Central memory CD8-positive, alpha-beta T cell (primary cell): ENCODE results near the gene MUSK.

Experiments
- ATAC-seq: fragments of 150-1000 bp; cut with Tn5 transposase; replicated peaks from 2 replicates; pipeline ENCODE4 v1.10.0; 2022; ENCODE audit warnings: mild to moderate bottlenecking, moderate FRiP score, moderate number of reproducible peaks; ENCODE audit not compliant: poor library complexity, severe bottlenecking; ENCODE audit errors: extremely low read depth
- DNase-seq, 2 donors: peaks; one replicate each; pipeline ENCODE4 v3.0.0; 2021; ENCODE audit warnings: low spot score in 2 of 2
- H3K27ac Mint-ChIP-seq: one replicate; pipeline ENCODE4 v1.8.0; 2022; ENCODE audit warnings: low read depth, mild to moderate bottlenecking, moderate library complexity, mixed read lengths
- H3K27me3 Mint-ChIP-seq: one replicate; pipeline ENCODE4 v1.8.0; 2022; ENCODE audit warnings: mixed read lengths
- H3K36me3 Mint-ChIP-seq: one replicate; pipeline ENCODE4 v1.8.0; 2022; ENCODE audit warnings: mild to moderate bottlenecking, moderate library complexity, mixed read lengths; ENCODE audit not compliant: insufficient read depth
- H3K4me1 Mint-ChIP-seq: one replicate; pipeline ENCODE4 v1.8.0; 2022; ENCODE audit warnings: mixed read lengths
- H3K4me3 Mint-ChIP-seq: one replicate; pipeline ENCODE4 v1.8.0; 2022; ENCODE audit warnings: mild to moderate bottlenecking, moderate library complexity, mixed read lengths
- H3K9me3 Mint-ChIP-seq: one replicate; pipeline ENCODE4 v1.8.0; 2022; ENCODE audit warnings: mixed read lengths

The MUSK gene

DNA sequence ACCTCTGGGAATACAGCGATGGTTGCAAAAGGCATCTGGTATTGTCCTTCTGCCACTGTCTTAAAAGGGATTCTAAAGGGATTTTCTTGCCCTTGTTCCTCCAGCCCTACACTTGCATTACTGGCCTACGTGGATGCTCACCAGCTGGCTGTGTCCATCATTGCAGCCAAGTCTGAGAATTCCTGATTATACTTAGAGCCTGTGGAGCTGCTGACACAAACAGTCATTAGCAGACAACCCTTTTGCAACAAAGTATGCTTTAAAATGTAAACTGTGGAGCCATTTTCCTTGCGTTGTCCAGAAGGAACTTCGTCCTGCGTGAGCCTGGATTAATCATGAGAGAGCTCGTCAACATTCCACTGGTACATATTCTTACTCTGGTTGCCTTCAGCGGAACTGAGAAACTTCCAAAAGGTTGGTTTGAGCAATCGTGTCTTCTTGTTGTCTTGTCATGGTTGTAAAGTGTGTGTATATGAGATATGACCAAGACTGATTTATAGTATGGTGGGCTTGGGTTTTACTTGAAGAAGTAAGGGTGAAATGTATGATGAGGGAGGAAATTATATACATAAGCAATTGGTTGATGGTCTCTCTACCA lies at the start of gene MUSK:
MUSK (plus strand) TSS at position 222 of the 598 bp plus-strand sequence; CDS start at position 336, 114 bp downstream.
- Mint-ChIP-seq H3K27me3 (no peaks in the 10 kb centered on the region), H3K4me3 (no peak within 1 kb of the TSS), H3K36me3 (no peaks in the 10 kb centered on the region), H3K9me3 (peaks cover 13% of the 10 kb centered on the region), H3K27ac (no peak within 1 kb of the TSS), H3K4me1 (no peaks in the 10 kb centered on the region)
- no peak for ATAC-seq
- DNase-seq, result no peak

DNA sequence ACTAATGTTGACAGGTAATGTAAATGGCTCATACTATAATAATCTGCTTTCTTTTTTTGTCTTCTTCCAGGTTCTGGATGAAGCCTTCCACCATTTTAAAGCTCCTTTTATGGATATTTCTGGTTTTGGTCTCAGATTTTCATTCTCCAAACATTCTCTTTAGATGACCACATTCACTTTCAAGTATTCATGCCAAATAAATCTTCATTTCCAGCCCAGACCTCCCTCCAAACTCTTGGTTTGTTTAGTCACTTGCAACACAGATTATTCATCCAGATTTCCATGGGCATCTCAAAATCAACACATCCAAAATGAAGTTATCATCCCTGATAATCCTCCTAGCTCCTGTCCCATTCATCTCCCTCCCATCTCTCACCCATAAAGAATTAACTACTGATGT lies 48.8 kb upstream of the MUSK start:
- H3K27ac Mint-ChIP-seq, result no peak overlapping the region
- ATAC-seq, result no peak
- no peak for DNase-seq
- H3K4me3 Mint-ChIP-seq, result no peak overlapping the region
- no peaks in the 10 kb centered on the region for H3K36me3 Mint-ChIP-seq
- H3K27me3 Mint-ChIP-seq, result no peaks in the 10 kb centered on the region
- peaks cover under 1% of the 10 kb centered on the region for H3K9me3 Mint-ChIP-seq
- no peaks in the 10 kb centered on the region for H3K4me1 Mint-ChIP-seq

- Mint-ChIP-seq H3K4me1 (no peaks in the 10 kb centered on the region), H3K4me3 (no peak overlapping the region), H3K27ac (no peak overlapping the region), H3K36me3 (no peaks in the 10 kb centered on the region), H3K9me3 (no peaks in the 10 kb centered on the region), H3K27me3 (no peaks in the 10 kb centered on the region)
- ATAC-seq (no peak), DNase-seq (no peak)
Observed at GRCh38 chr9:110620726-110621125, 47.9 kb upstream of the MUSK start.

DNA sequence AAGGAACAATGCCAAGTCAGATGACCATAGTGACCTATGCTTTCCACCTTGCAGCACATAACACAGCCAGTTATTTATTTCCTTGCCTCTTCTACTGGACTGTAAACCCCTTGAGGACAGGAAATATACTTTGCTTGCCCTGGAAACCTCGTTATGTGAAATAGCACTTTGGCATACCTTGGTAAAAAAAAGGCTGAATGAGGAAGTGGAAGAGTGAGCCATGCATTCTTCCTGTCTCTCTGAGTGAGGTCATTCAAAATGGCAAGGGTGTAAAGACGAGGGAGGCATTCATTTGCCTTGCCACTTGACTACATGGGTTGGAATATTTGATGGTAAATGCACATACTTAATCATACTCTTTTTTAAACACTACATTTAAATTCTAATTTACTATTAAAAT lies 46.2 kb upstream of the MUSK start:
- H3K27ac Mint-ChIP-seq, result no peak overlapping the region
- no peaks in the 10 kb centered on the region for H3K27me3 Mint-ChIP-seq
- no peak for DNase-seq
- H3K4me1 Mint-ChIP-seq, result no peaks in the 10 kb centered on the region
- no peak overlapping the region for H3K4me3 Mint-ChIP-seq
- ATAC-seq, result no peak
- no peaks in the 10 kb centered on the region for H3K36me3 Mint-ChIP-seq
- no peaks in the 10 kb centered on the region for H3K9me3 Mint-ChIP-seq

- Mint-ChIP-seq H3K4me1 (no peaks in the 10 kb centered on the region), H3K27me3 (no peaks in the 10 kb centered on the region), H3K4me3 (no peak overlapping the region), H3K27ac (no peak overlapping the region), H3K36me3 (no peaks in the 10 kb centered on the region), H3K9me3 (no peaks in the 10 kb centered on the region)
- ATAC-seq (no peak), DNase-seq (no peak)
Observed at GRCh38 chr9:110623462-110624025, 45.0 kb upstream of the MUSK start.

- no peak for ATAC-seq
- Mint-ChIP-seq H3K4me3 (no peak overlapping the region), H3K36me3 (no peaks in the 10 kb centered on the region), H3K27ac (no peak overlapping the region), H3K27me3 (no peaks in the 10 kb centered on the region), H3K9me3 (no peaks in the 10 kb centered on the region), H3K4me1 (no peaks in the 10 kb centered on the region)
- no peak for DNase-seq
Observed at GRCh38 chr9:110626101-110626829, 42.3 kb upstream of the MUSK start.

DNA sequence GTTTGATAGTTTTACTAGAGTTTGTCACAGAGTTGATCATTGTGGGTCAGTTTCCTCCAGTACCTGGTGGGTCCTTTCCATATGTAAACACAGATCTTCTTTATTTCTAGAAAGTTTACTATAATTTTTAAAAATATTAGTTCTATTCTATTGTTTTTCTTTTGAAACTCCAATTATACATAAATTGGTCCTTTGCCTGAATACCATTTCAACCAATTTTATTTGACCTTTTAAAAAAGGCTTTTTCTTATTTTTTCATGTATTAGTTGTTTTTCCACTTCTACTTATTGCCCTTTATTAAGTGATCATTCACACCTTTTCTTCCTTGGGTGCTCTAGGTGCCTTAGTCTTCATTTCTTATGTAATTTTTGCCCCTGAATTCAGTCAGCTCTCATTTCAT lies 33.0 kb upstream of the MUSK start:
- ATAC-seq (no peak), DNase-seq (no peak)
- no peaks in the 10 kb centered on the region for H3K36me3 Mint-ChIP-seq
- peaks cover 6% of the 10 kb centered on the region for H3K9me3 Mint-ChIP-seq
- no peak overlapping the region for H3K4me3 Mint-ChIP-seq
- H3K27me3 Mint-ChIP-seq, result no peaks in the 10 kb centered on the region
- H3K27ac Mint-ChIP-seq, result no peak overlapping the region
- no peaks in the 10 kb centered on the region for H3K4me1 Mint-ChIP-seq

DNA sequence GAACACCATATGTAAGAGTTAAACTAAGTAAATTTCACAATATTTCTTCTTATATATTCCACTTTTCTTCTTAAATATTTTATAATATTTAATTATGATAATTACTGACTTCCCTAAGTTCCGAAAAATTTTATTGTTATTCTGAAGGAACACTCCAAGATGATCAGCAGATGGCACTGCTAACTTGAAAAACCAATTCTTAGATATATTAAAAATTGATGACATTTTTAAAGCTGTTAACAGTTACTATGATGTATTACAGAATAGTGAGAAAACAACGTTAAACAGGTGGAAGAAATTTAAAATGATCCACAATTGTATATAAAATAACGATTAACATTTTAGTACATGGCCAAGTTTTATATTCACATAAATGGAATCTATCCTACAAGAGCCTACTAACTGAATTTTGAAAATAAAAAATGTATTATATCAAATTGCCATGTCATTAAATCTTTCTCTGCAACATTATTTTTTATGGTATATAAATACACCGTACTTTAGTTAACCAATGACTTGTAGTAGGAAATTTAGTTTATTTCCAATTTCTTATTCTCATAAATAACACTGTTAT lies 30.1 kb upstream of the MUSK start:
- ATAC-seq, result no peak

DNA sequence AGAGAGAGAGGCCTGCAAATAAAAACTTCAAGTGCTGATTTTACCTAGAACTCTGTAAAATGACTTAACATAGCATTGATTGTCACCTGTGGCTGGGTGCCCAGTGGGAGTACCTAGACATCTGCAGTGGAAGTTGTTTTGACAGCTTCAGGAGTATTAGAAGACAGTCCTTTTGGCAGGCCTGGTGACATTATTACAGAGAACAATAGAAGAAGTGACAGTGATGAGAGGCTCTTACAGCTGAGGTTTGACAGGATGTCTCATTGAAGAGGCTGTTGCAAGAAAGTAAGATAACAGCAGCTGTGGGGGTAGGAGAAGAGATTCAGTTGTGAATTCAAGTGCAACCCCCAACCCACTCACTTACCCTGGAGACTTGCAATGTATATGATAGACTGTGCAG lies 27.9 kb upstream of the MUSK start:
- DNase-seq (no peak), ATAC-seq (no peak)
- H3K27me3 Mint-ChIP-seq, result no peaks in the 10 kb centered on the region
- no peaks in the 10 kb centered on the region for H3K4me1 Mint-ChIP-seq
- no peak overlapping the region for H3K27ac Mint-ChIP-seq
- H3K9me3 Mint-ChIP-seq, result peaks cover 12% of the 10 kb centered on the region
- H3K4me3 Mint-ChIP-seq, result no peak overlapping the region
- H3K36me3 Mint-ChIP-seq, result no peaks in the 10 kb centered on the region

More for the DNA sequence above, 30.1 kb upstream of the MUSK start:
- no peak overlapping the region for H3K27ac Mint-ChIP-seq
- peaks cover 10% of the 10 kb centered on the region for H3K9me3 Mint-ChIP-seq
- H3K4me3 Mint-ChIP-seq, result no peak overlapping the region
- no peaks in the 10 kb centered on the region for H3K4me1 Mint-ChIP-seq
- no peaks in the 10 kb centered on the region for H3K27me3 Mint-ChIP-seq
- no peaks in the 10 kb centered on the region for H3K36me3 Mint-ChIP-seq
- DNase-seq, result no peak

DNA sequence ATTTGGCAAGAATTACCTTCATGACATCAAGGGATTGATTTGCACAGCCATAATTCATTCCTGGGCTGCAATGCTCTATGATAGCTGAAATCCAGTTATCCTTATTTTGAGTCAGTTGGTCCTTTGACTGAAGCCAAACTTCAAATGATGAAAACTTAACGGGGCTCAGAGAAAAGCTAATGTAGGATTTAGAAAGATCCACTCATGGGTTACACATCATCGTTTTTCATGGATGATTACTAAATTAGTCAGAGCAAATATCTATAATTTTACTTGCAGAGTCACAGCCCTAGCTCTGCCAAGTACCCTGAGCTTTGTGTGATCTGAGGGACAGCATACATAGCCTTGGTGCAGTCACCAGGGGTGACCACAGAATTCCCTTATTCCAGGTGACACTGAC lies 27.3 kb upstream of the MUSK start:
- H3K27me3 Mint-ChIP-seq, result no peaks in the 10 kb centered on the region
- no peak overlapping the region for H3K27ac Mint-ChIP-seq
- ATAC-seq (no peak), DNase-seq (no peak)
- no peaks in the 10 kb centered on the region for H3K36me3 Mint-ChIP-seq
- H3K4me3 Mint-ChIP-seq, result no peak overlapping the region
- H3K9me3 Mint-ChIP-seq, result peaks cover 12% of the 10 kb centered on the region
- no peaks in the 10 kb centered on the region for H3K4me1 Mint-ChIP-seq

DNA sequence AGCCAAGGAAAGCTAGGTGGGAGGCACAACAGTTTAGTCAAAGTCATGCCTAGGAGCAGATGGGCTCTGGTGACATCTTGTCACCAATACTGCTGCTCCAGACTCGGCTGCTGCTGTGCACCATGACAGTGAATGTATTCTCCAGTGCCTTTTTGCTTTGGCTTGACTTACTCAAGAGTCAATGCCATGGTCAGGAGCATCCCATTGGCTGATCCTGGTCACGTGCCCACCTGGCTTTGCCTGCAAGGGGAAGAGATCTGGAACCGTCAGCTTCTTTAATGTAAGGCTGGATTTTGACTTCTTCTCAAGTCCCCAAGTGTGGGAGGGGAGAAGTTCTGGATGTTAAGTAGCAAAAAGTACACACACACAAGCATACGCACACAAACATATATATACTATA lies 19.9 kb upstream of the MUSK start:
- no peaks in the 10 kb centered on the region for H3K4me1 Mint-ChIP-seq
- no peak overlapping the region for H3K27ac Mint-ChIP-seq

DNA sequence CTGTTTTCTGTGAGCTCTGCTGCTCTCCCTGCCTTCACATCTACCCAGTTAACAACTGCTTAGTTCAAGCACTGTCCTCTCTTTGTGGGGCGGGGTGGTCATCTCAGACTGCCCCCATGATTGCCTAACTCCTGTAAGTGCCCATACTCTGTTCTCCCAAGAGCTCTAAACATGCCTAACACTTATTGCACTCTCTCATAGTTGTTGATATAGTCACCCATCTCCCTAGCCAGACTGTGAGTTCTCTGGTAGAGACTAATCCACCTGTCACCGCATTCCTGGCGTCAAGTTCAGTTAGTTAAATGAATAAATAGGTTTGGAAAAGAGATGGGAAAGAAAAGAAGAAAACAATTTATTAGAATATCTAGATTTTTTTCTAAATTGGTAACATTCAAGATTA lies 18.3 kb upstream of the MUSK start:
- Mint-ChIP-seq H3K4me3 (no peak overlapping the region), H3K36me3 (no peaks in the 10 kb centered on the region), H3K4me1 (no peaks in the 10 kb centered on the region), H3K27me3 (no peaks in the 10 kb centered on the region), H3K27ac (no peak overlapping the region), H3K9me3 (peaks cover 18% of the 10 kb centered on the region)
- ATAC-seq, result no peak
- no peak for DNase-seq

More for the DNA sequence above, 19.9 kb upstream of the MUSK start:
- Mint-ChIP-seq H3K4me3 (no peak overlapping the region), H3K9me3 (peaks cover 18% of the 10 kb centered on the region), H3K36me3 (no peaks in the 10 kb centered on the region), H3K27me3 (no peaks in the 10 kb centered on the region)
- DNase-seq (no peak), ATAC-seq (no peak)

GRCh38 chr9:110650991-110651411 lies 17.6 kb upstream of the MUSK start:
- H3K4me1 Mint-ChIP-seq, result no peaks in the 10 kb centered on the region
- DNase-seq, result no peak
- H3K9me3 Mint-ChIP-seq, result peaks cover 18% of the 10 kb centered on the region
- ATAC-seq, result no peak
- no peaks in the 10 kb centered on the region for H3K27me3 Mint-ChIP-seq
- no peaks in the 10 kb centered on the region for H3K36me3 Mint-ChIP-seq
- no peak overlapping the region for H3K4me3 Mint-ChIP-seq
- no peak overlapping the region for H3K27ac Mint-ChIP-seq
